Upper lobe of right lung (tissue), 1 donor: ENCODE measurements around the gene CHIT1. TPM values are rescaled to one million over a fixed set of nuclear protein-coding genes. Genes with fewer than 3 reads are reported as not detected.

ENCODE experiments used
- ATAC-seq: fragments of 200-7000 bp; cut with Tn5 transposase; one replicate; pipeline ENCODE4 v1.9.1; 2020; ENCODE audit warnings: mild to moderate bottlenecking, moderate library complexity
- DNase-seq: peaks from one replicate; pipeline ENCODE4 v3.0.0-alpha.2; 2020
- H3K27ac ChIP-seq: fragments of 200-600 bp; one replicate; pipeline ENCODE4 v1.8.0; 2022
- H3K27me3 ChIP-seq: fragments of 200-600 bp; one replicate; pipeline ENCODE4 v1.8.0; 2022; ENCODE audit warnings: mild to moderate bottlenecking
- H3K36me3 ChIP-seq: fragments of 200-600 bp; one replicate; pipeline ENCODE4 v1.8.0; 2022
- H3K4me1 ChIP-seq: fragments of 200-600 bp; one replicate; pipeline ENCODE4 v1.8.0; 2022
- H3K4me3 ChIP-seq: fragments of 200-600 bp; one replicate; pipeline ENCODE4 v1.8.0; 2022; ENCODE audit warnings: mild to moderate bottlenecking
- H3K9me3 ChIP-seq: fragments of 200-600 bp; one replicate; pipeline ENCODE4 v1.8.0; 2022
- intact Hi-C: fragments of 100-400 bp; cut with DNase I; formaldehyde crosslinking; loops from one replicate; pipeline ENCODE4 v1.11.0; 2022
- total RNA-seq: library from RNA; stranded (reverse); fragmentation: NEBNext Ultra II Directional; extraction: Animal tissue kit (Norgen Biotek cat#: 25700); gene quantifications from one replicate; pipeline ENCODE4 v1.2.1, GENCODE V29; 2021
- TF ChIP-seq, protein P1 (sequence below): fragments of 200-600 bp; IDR thresholded peaks from one replicate; pipeline ENCODE4 v1.8.0; 2022; ENCODE audit warnings: antibody characterized with exemption
- donor health status: DM: no; HTN: yes; CAD: no; lungs with severe emphysema.

Gene CHIT1
- total RNA-seq, 1 donor from 2014 or later = 751 TPM

DNA sequence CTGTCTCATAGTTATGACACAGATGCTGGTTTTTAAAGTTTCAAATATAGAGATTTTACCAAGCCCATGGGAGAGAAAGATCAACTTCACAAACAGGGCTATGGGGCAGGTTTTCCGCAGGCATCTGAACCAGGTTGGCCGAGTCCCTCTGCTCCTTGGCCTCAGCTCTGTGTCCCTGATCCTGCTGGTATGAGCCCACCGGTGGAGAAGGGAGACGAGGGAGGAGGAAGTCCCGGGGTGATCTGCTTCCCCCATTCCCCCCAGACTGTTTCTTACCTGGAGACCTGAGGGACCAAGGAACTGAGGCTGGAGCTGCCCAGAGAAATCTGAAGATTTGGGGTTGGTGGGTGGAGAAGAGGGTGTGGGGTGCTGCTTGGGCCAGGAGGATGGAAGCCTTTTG is 46.9 kb upstream of the CHIT1 start:
- ATAC-seq = no peak
- TF ChIP-seq, protein P1, sequence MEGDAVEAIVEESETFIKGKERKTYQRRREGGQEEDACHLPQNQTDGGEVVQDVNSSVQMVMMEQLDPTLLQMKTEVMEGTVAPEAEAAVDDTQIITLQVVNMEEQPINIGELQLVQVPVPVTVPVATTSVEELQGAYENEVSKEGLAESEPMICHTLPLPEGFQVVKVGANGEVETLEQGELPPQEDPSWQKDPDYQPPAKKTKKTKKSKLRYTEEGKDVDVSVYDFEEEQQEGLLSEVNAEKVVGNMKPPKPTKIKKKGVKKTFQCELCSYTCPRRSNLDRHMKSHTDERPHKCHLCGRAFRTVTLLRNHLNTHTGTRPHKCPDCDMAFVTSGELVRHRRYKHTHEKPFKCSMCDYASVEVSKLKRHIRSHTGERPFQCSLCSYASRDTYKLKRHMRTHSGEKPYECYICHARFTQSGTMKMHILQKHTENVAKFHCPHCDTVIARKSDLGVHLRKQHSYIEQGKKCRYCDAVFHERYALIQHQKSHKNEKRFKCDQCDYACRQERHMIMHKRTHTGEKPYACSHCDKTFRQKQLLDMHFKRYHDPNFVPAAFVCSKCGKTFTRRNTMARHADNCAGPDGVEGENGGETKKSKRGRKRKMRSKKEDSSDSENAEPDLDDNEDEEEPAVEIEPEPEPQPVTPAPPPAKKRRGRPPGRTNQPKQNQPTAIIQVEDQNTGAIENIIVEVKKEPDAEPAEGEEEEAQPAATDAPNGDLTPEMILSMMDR = no peak
- no peaks in the 10 kb centered on the region for H3K36me3 ChIP-seq
- no peak overlapping the region for H3K27ac ChIP-seq
- H3K9me3 ChIP-seq = no peaks in the 10 kb centered on the region
- H3K27me3 ChIP-seq = no peaks in the 10 kb centered on the region
- DNase-seq = no peak
- intact Hi-C loops = loop anchor here (10.0 kb wide), 1 partner anchor 208 kb away; no protein-coding TSS in a partner anchor
- peaks cover 56% of the 10 kb centered on the region for H3K4me1 ChIP-seq
- no peak overlapping the region for H3K4me3 ChIP-seq

DNA sequence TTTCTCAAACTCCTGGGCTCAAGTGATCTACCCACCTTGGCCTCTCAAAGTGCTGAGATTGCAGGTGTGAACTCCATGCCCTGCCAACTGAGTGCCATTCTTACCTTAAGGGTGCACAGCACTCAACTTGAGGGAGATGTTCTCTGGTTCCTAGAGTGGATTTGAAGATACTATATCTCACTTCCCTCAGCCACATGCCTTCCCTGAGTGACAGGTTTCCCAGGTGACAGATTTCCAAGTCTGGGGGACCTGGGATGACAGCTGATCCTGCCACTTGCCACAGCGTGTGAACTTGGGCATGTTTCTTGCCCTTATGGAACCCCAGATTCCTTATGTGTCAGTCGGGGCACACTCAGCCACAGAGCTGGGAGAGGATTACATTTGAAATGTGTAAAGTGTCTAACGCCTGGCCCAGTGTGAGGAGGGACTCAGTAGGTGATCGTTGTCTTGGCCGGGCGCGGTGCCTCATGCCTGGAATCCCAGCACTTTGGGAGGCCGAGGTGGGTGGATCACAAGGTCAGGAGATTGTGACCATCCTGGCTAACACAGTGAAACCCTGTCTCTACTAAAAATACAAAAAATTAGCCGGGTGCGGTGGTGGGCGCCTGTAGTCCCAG is 46.3 kb upstream of the CHIT1 start:
- TF ChIP-seq, protein P1 = no peak
- no peak for ATAC-seq
- peak; percentile 52 for DNase-seq
- Histone ChIP-seq H3K4me1 (peaks cover 56% of the 10 kb centered on the region), H3K9me3 (no peaks in the 10 kb centered on the region), H3K36me3 (no peaks in the 10 kb centered on the region), H3K27me3 (no peaks in the 10 kb centered on the region), H3K4me3 (no peak overlapping the region), H3K27ac (no peak overlapping the region)
- intact Hi-C loops = loop anchor here (10.0 kb wide), 1 partner anchor 209 kb away; no protein-coding TSS in a partner anchor

DNA sequence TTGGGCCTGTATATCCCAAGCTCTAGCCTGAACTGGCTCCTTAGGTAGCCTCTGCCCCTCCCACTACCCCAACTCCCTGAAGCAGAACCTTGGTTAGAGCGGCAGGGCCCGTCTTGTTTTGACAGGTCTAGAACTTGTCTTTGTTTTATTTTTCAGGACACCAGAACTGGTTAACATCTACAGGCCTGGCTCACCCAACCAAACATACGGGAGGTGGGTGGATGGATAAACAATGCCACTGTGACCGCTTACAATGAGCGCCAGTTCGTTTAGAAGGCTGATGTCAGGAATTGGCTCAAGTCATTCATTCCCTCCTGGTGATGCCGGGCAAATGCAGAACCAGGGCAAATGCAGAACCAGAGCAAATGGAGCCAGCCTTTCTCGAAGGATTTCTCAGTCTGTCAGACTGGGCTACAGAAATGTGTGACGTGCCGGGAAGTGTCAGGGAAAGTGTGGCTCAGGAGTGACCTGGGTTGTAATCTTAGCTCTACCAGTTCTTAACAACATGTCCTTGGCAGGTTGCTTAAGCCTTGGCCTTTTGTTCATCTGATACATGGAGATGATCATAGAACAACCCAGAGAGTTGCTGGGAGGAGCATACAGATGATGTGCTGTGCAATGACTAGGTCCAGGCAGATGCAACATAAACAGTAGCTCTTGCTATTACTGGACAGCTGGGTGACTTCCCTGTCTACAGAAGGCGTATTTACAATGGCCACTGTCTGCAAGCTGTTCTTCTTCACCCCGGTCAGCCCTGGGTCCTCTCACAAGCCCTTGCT is 45.3 kb upstream of the CHIT1 start:
- intact Hi-C loops = loop anchor here (5.0 to 10.0 kb wide), 3 partner anchors 33 to 210 kb away; partner anchors contain the start of gene BTG2
- Histone ChIP-seq H3K27me3 (no peaks in the 10 kb centered on the region), H3K9me3 (no peaks in the 10 kb centered on the region), H3K27ac (peak overlapping the region; percentile 39), H3K4me1 (peaks cover 56% of the 10 kb centered on the region), H3K36me3 (no peaks in the 10 kb centered on the region), H3K4me3 (no peak overlapping the region)
- TF ChIP-seq, protein P1 = no peak
- DNase-seq = peak; percentile 43
- no peak for ATAC-seq

DNA sequence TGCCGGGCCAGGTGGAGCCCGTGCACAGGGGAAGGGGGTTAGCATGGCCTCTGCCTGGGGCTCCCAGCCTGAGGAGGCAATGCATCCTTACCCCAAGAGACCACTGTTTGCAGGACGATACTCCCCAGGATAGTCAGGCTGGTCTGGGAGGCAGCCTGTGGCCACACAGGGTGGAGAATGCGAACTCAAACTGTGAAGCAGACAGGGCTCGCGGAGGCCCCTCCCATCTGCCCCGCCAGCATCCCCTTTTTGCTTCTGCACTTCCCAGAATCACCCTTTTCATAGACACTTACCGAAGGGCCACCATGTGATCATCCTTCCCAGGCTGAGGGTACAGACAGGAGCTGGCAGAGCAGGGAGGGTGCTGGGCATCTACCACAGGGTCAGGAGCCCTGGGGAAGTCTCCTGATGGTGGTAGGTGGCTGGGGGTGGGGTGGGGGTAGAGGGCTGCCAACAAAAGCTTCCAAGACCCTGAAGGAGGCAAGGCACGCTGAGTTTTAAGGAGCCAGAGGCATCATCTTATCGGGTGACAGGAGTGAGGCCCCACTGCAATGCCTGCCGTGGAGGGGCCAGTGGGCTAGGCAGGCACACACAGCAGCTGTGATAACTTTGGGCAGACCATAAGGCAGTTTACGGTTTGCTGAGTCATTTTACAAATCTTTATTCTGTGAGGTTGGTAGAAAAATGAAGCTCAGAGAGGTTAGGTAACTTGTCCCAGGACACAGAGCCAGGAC is 44.6 kb upstream of the CHIT1 start:
- Histone ChIP-seq H3K4me3 (peak overlapping the region; percentile 33), H3K27me3 (no peaks in the 10 kb centered on the region), H3K27ac (peak overlapping the region; percentile 39), H3K36me3 (no peaks in the 10 kb centered on the region), H3K9me3 (no peaks in the 10 kb centered on the region), H3K4me1 (peaks cover 51% of the 10 kb centered on the region)
- DNase-seq = peak; percentile 80
- ATAC-seq = peak; percentile 47
- intact Hi-C loops = loop anchor here (5.0 to 10.0 kb wide), 3 partner anchors 33 to 211 kb away; partner anchors contain the start of gene BTG2
- TF ChIP-seq, protein P1 = no peak

DNA sequence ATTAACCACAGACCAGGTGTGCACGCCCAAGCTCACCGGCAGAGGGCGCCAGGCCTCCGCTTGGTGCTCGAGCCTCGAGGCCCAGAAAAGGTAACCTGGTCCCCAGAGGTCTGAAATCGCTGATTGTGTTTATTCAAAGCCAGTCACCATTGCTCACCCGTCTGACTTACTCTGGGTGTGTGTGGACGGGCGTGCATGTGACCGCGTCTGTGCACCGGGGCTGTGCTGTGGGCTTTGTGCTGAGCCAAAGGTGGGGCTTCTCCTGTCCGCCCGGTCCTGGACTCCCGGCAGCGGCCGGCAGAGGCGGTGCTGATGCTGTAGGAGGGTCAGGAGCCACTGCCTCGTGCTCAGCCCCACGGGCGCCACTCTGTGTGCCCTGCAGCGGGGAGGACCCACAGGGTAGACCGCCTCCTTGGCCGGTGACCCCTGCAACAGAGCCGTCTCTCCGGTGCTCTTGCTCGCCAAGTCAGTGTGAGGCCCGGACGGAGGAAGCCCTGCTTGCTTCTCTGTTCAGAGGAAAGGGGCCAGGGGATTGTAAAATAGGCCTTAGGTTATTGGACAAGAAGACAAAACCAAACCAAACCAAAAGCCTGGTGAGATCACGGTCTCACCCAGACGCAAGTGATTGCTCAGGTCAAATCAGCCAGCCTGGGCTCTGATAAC is 43.9 kb upstream of the CHIT1 start:
- Histone ChIP-seq H3K9me3 (no peaks in the 10 kb centered on the region), H3K27me3 (no peaks in the 10 kb centered on the region), H3K4me3 (peak overlapping the region; percentile 33), H3K27ac (peak overlapping the region; percentile 39), H3K36me3 (no peaks in the 10 kb centered on the region), H3K4me1 (peaks cover 50% of the 10 kb centered on the region)
- intact Hi-C loops = loop anchor here (5.0 to 10.0 kb wide), 3 partner anchors 34 to 211 kb away; partner anchors contain the start of gene BTG2
- TF ChIP-seq, protein P1 = peak; percentile 97
- DNase-seq (peak; percentile 94), ATAC-seq (peak; percentile 86)
